D721Med (cell line): ENCODE data around the gene TBCCD1.
"Not testable (repeated sequence)": the region's sequence is repeated elsewhere in the genome, so short reads cannot be mapped to it uniquely, and the experiment has no call there.

Source experiments
- DNase-seq: peaks from one replicate; pipeline ENCODE4 v3.0.0; 2011; ENCODE audit warnings: low spot score; ENCODE audit not compliant: insufficient read length
- FAIRE-seq: peaks from 2 replicates; lab custom pipeline; 2011; peaks lifted over from hg19 to GRCh38; lab: Jason Lieb, UNC
- TF ChIP-seq, protein P1 (sequence below): IDR thresholded peaks from 2 replicates; pipeline ENCODE4 v1.5.1; 2012; ENCODE audit warnings: mild to moderate bottlenecking, control low read depth; ENCODE audit not compliant: insufficient read depth; ENCODE audit errors: missing control alignments

The TBCCD1 gene

DNA sequence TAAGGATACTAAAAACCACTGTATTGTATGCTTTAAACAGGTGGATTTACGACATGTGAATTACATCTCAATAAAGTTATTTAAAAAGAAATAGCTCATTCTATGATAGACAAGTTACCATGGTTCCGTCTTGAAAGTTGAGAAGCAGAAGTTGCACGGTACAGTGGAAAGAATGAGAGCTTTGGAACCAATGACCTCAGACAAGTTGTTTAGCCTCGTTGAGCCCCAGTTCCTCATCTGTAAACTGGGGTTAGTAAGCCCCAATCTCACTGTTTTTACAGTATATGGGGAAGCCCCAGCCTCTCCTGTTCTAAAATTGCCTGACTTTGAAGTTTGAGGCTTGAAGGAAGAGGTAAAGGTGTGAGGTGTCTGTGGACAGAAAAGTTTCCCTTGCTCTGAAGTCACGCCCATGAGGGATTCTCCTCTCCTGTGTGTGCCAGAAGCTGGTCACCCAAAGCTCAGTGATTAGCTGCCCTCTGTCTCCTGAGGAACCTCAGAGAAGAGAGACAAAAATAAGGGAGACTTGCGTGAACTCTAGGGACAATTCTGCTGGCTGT is 32.9 kb downstream of the TBCCD1 start:
- TF ChIP-seq, protein P1, sequence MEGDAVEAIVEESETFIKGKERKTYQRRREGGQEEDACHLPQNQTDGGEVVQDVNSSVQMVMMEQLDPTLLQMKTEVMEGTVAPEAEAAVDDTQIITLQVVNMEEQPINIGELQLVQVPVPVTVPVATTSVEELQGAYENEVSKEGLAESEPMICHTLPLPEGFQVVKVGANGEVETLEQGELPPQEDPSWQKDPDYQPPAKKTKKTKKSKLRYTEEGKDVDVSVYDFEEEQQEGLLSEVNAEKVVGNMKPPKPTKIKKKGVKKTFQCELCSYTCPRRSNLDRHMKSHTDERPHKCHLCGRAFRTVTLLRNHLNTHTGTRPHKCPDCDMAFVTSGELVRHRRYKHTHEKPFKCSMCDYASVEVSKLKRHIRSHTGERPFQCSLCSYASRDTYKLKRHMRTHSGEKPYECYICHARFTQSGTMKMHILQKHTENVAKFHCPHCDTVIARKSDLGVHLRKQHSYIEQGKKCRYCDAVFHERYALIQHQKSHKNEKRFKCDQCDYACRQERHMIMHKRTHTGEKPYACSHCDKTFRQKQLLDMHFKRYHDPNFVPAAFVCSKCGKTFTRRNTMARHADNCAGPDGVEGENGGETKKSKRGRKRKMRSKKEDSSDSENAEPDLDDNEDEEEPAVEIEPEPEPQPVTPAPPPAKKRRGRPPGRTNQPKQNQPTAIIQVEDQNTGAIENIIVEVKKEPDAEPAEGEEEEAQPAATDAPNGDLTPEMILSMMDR = no peak
- FAIRE-seq (no peak), DNase-seq (no peak)

DNA sequence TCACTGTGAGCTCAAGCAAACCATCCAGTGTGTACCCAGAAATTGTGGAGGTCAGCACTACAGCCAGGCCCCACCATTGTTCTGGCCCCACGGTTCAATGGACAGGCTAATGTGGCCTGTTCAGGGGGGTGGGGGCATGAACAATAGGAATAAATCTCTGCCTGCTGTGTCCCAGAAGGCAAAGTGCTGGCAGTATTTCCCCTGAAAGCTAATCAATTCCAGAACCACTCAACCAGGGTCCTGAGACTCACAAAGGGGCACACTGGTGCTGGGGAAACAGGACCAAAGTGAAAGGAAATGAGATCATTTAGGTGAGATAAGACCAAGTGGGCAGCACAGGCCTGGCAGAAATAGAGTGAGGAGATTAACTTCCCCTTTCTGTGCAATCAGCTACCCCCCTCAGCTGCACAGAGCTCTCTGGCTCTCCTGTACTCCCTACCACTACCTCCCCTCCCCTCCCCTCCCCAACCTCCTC is 34.5 kb downstream of the TBCCD1 start:
- TF ChIP-seq, protein P1 = no peak
- no peak for DNase-seq

DNA sequence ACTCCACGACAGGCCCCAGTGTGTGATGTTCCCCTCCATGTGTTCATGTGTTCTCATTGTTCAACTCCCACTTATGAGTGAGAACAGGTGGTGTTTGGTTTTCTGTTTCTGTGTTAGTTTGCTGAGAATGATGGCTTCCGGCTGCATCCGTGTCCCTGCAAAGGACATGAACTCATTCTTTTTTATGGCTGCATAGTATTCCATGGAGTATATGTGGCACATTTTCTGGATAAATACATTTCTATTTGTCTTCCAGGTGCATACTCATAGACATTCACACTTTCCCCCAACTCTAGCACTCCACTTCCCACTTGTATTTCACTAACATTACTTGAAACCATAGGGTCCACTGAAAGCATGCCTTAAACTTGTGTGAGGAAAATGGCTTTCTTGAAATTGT is 35.4 kb downstream of the TBCCD1 start:
- not testable (repeated sequence) for DNase-seq, FAIRE-seq

More for the DNA sequence above, 34.5 kb downstream of the TBCCD1 start:
- no peak for FAIRE-seq

DNA sequence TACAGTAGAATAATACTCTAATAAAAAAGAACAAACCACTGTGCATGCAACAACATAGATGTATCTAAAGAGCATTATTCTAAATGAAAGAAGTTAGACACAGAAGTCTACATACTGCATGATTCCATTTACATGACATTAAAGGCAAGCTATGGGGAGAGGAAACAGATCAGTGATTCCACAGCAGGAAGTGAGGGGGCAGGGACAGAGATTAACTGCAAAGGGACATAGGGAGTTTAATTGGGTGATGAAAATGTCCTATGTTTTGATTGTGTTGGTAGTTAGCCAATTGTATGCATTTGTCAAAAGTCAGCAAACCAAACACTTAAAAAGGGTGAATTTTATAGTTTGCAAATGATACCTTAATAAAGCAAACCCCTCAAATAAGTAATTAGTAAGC is 36.7 kb downstream of the TBCCD1 start:
- no peak for FAIRE-seq
- TF ChIP-seq, protein P1 = no peak
- no peak for DNase-seq

DNA sequence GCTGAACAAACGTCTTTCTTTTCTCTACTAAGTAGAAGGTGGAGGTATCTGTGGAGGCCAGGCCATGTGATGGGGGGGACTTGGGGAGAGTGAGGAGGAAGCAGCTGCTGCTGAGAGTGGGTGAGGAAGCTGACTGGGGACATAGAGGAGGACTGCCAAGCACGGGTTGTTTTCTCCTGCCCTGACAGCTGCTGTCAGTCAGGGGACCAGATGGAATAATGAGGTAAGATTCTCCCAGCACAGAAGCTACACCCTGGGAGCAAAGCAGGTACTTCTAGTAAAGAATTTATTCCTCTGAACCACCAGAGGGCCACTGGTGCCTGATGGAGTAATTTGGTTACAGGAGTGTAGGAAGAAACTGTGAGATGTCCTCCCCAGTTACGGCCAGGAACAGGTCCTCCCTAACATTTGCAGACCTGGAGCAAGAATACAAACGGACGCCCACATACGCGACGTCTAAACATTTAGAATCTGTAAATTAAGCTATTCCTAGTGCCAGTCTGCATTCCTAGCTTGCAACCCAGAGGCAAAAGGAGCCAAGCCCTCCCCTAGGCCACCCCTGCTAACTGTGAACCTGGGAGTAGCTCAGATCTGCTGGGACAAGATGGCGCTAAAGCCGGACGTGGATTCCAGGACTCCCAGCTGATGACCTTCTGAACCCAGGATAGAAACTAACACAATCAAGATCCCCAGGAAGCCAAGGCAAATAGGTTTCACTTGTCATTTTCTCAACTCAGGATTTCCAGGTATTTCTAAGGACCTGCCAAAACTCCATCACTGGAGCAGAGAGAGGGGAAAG is 37.7 kb downstream of the TBCCD1 start:
- DNase-seq (no peak), FAIRE-seq (no peak)
- TF ChIP-seq, protein P1 = no peak

DNA sequence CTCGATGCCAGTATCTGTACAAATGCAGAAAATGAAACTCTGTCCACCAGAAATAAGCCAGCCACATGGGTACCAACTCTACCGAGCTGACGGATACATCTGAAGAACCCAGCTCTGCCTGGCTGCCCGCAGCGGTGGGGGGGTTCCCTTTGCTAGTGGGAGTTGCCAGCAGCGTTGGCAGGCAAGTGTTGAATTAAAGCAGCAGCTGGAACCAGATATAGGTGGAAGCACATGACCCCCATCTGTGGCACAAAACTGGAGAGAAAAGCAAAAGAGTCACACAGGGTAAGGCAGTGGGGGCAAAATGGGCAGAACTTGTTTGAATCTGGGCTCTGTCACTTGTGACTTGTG is 40.9 kb downstream of the TBCCD1 start:
- FAIRE-seq (no peak), DNase-seq (no peak)
- TF ChIP-seq, protein P1 = no peak

DNA sequence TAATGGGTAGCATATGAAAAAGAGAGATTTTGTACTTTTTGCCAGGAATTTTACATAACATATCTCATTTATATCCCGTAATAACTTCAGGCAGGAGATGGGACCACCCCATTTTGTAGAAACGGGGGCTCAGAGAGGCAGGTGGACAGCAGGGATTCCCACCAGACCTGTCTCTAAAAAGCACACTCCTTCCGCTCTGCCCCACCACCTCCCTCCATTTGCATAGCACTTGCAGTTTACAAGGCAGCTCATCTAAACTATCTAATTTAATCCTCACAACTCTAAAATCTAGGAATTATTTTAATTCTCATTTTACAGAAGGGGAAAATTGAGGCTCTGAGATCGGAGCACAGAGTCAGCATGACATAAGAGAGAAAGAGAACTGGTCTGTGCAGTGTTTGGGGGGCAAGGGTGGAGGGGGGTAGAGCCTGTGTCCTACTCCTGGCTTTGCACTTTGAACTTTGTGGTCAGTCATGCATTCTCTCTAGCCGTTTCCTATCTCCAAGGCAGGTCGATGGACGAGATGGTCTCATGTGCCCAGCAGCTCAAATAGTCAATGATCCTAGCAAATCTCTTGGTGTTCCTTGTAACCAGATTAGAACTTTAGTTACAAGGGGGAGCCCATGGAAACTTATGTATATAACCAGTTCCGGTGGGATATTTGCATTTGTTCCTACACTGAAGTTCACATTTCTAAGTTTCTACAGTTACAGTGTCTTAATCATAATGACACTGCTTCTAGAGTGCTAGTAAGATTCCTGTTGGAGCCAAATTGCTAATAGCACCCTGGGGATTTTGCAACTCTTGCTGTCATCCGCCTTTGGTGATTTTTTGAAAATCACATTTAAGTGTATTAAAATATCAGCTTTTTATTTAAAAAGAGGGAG is 41.5 kb downstream of the TBCCD1 start:
- FAIRE-seq (no peak), DNase-seq (no peak)
- TF ChIP-seq, protein P1 = no peak
